ENCODE data around the gene SNX33.
"Not testable (repeated sequence)": the region's sequence is repeated elsewhere in the genome, so short reads cannot be mapped to it uniquely, and the experiment has no call there.

SNX33 gene

GRCh38 chr15:75686212-75686642 is 38.5 kb downstream of the SNX33 start:
- DNase-seq: peak; percentile 85

- DNase-seq: no peak
Observed at GRCh38 chr15:75687486-75688277, 40.0 kb downstream of the SNX33 start.

- no peak for DNase-seq
Observed at GRCh38 chr15:75688278-75688557, 40.5 kb downstream of the SNX33 start.

- no peak for DNase-seq
Observed at GRCh38 chr15:75688831-75689230, 41.1 kb downstream of the SNX33 start.

- DNase-seq: not testable (repeated sequence)
Observed at GRCh38 chr15:75689429-75689828, 41.7 kb downstream of the SNX33 start.

GRCh38 chr15:75692311-75692710 is 44.6 kb downstream of the SNX33 start:
- not testable (repeated sequence) for DNase-seq

- not testable (repeated sequence) for DNase-seq
Observed at GRCh38 chr15:75693028-75693427, 45.3 kb downstream of the SNX33 start.

- DNase-seq: no peak
Observed at GRCh38 chr15:75693501-75694240, 46.0 kb downstream of the SNX33 start.

- DNase-seq: no peak
Observed at GRCh38 chr15:75694241-75695182, 46.8 kb downstream of the SNX33 start.

- no peak for DNase-seq
Observed at GRCh38 chr15:75695220-75695619, 47.5 kb downstream of the SNX33 start.

GRCh38 chr15:75695634-75696310 is 48.1 kb downstream of the SNX33 start:
- DNase-seq: no peak

GRCh38 chr15:75696311-75696720 is 48.6 kb downstream of the SNX33 start:
- DNase-seq: no peak

GRCh38 chr15:75696854-75697259 is 49.1 kb downstream of the SNX33 start:
- DNase-seq: no peak

GRCh38 chr15:75697523-75697922 is 49.8 kb downstream of the SNX33 start:
- DNase-seq: no peak

- DNase-seq: not testable (repeated sequence)
Observed at GRCh38 chr15:75697974-75698747, 50.4 kb downstream of the SNX33 start.

- DNase-seq: not testable (repeated sequence)
Observed at GRCh38 chr15:75699517-75699916, 51.8 kb downstream of the SNX33 start.

- peak; percentile 18 for DNase-seq
Observed at GRCh38 chr15:75699961-75700874, 52.5 kb downstream of the SNX33 start.

GRCh38 chr15:75701071-75702003 is 53.6 kb downstream of the SNX33 start:
- DNase-seq: not testable (repeated sequence)

- no peak for DNase-seq
Observed at GRCh38 chr15:75702436-75702835, 54.7 kb downstream of the SNX33 start.

Data from stimulated activated CD4-positive, alpha-beta T cell treated with anti-CD3 and anti-CD28 coated beads, Interleukin-1b, Interleukin-23, amount 100 ng/mL, for 48 hours (primary cell).